Activated CD8-positive, alpha-beta memory T cell treated with anti-CD3 and anti-CD28 coated beads for 24 hours (primary cell): ENCODE results near the gene RBBP9.
"Not testable (repeated sequence)": the region's sequence is repeated elsewhere in the genome, so short reads cannot be mapped to it uniquely, and the experiment has no call there.

Source experiments
- DNase-seq: peaks from one replicate; pipeline ENCODE4 v3.0.0-alpha.2; 2020

Gene RBBP9

GRCh38 chr20:18504479-18505060, 7.5 kb upstream of the RBBP9 start:
- DNase-seq, result no peak

GRCh38 chr20:18501672-18502071, 4.6 kb upstream of the RBBP9 start:
- not testable (repeated sequence) for DNase-seq

GRCh38 chr20:18497603-18498002, 578 bp upstream of the RBBP9 start:
- no peak for DNase-seq

GRCh38 chr20:18496042-18496441, 983 bp downstream of the RBBP9 start:
- DNase-seq, result no peak

GRCh38 chr20:18488301-18488700, 8.7 kb downstream of the RBBP9 start:
- no peak for DNase-seq

GRCh38 chr20:18481596-18481995, 15.4 kb downstream of the RBBP9 start:
- DNase-seq, result no peak

- no peak for DNase-seq
These were observed 19.2 kb downstream of the RBBP9 start for GRCh38 chr20:18477821-18478220.

GRCh38 chr20:18477218-18477617, 19.8 kb downstream of the RBBP9 start:
- DNase-seq, result no peak

GRCh38 chr20:18466894-18467730, 29.9 kb downstream of the RBBP9 start, which contains the start of the genes DZANK1 and POLR3F:
Gene DZANK1, minus strand, starts transcription at chr20:18467030. Its CDS starts 1,672 bp downstream, at chr20:18465358.
Gene POLR3F, plus strand, starts transcription at chr20:18467390. Its CDS starts 117 bp downstream, at chr20:18467507.
- DNase-seq, result peak; percentile 97

GRCh38 chr20:18466574-18466893, 30.5 kb downstream of the RBBP9 start:
- DNase-seq, result no peak

GRCh38 chr20:18465536-18466200, 31.4 kb downstream of the RBBP9 start:
- DNase-seq, result no peak

- no peak for DNase-seq
These were observed 40.4 kb downstream of the RBBP9 start for GRCh38 chr20:18456600-18456999.

GRCh38 chr20:18443886-18444285, 53.1 kb downstream of the RBBP9 start:
- DNase-seq, result no peak

- DNase-seq, result no peak
These were observed 56.6 kb downstream of the RBBP9 start for GRCh38 chr20:18440403-18440802.

- DNase-seq, result no peak
These were observed 60.2 kb downstream of the RBBP9 start for GRCh38 chr20:18436847-18437246.
